HUDEP-2 (cell line): ENCODE data around the gene IBA57.
"Not testable (repeated sequence)": the region's sequence is repeated elsewhere in the genome, so short reads cannot be mapped to it uniquely, and the experiment has no call there.

Experiments
- DNase-seq, 76 experiments: peaks; one replicate each; lab custom pipeline; 2025; ENCODE audit not compliant: unreplicated experiment in 76 of 76; lab: John Stamatoyannopoulos, UW

Gene IBA57

DNA sequence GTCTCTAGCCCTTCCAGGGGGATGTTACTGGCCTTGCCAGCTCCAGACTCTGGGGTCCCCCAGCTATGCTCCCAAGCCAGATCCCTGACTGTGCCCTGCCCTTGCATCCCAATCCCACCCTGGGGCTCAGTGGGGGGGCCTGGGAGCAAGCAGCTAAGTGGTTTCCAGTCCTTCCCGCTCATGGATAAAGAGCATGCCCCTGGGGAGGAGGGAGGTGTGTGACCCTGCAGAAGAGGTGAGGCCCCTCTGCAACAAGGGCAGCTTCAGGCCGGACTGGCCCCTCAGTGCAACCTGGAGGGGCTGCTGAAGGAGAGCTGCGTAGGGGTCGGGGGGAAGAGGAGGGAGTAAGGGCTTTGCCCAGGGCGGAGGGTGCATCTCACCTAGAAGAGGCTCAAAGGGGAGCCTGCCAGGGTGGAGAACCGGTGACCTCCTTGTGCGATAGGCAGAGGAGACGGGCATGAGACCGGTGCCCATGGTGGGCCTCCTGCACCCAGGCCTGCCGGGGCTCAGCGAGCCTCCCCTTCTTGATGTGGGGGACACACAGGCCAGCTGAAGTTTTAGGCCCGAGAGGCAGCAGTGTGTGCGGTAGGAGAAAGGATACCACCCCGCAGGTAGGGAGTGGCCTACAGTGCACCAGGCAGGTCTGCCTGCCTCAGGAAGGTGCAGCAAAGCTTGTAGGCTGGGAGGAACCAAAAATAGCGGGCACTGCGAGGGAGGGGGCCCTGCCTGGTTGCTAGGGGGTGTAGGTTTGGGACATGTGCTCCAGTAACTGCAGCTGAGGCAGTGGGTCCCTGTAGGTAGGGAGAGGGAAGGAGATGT, 45.3 kb downstream of the IBA57 start:
- DNase-seq = no peak

DNA sequence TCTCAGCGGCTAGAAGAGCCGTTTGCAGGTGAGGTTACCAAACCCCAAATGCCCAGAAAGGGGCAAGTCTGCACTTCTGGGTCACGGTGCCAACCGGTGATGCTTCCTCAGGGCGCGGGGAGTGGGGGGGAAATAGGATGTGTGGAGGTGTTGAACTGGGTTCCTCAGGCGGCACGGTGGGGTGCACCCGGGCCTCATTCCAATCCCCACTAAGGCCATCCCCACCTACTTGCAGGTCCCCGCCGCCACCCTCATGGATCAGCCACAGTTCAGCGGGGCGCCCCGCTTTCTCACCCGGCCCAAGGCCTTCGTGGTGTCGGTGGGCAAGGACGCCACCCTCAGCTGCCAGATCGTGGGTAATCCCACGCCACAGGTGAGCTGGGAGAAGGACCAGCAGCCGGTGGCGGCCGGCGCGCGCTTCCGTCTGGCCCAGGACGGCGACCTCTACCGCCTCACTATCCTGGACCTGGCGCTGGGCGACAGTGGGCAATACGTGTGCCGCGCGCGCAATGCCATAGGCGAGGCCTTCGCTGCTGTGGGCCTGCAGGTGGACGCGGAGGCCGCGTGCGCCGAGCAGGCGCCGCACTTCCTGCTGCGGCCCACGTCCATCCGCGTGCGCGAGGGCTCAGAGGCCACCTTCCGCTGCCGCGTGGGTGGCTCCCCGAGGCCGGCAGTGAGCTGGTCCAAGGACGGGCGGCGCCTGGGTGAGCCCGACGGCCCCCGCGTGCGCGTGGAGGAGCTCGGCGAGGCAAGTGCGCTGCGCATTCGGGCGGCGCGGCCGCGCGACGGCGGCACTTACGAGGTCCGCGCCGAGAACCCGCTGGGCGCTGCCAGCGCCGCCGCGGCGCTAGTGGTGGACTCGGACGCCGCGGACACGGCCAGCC, 46.2 kb downstream of the IBA57 start:
- no peak for DNase-seq

- DNase-seq = no peak
Measured at GRCh38 chr1:228212415-228212965, 46.9 kb downstream of the IBA57 start.

GRCh38 chr1:228212966-228213844, 47.6 kb downstream of the IBA57 start:
- DNase-seq = peak in 74 of 76 experiments; percentile 15 to 91 (median 76)

- DNase-seq = no peak
Measured at GRCh38 chr1:228213917-228214808, 48.6 kb downstream of the IBA57 start.

- no peak for DNase-seq
Measured at GRCh38 chr1:228214921-228215662, 49.5 kb downstream of the IBA57 start.

DNA sequence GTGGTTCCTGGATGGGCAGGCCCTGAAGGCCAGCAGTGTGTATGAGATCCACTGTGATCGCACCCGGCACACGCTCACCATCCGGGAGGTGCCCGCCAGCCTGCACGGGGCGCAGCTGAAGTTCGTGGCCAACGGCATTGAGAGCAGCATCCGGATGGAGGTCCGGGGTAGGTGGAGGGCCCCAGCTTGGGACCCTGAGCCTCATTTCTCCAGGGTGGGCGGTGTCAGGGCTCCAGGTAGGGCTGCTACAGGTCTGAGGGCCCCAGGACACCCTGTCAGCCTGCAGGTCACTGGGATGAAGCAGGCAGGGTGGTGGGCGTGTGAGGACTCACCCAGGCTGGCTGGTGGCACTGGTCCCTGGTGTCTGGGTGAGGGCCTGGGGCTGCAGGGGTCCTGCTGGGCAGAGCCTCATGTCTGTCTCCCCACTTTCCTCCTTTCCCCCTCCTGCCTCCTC, 50.1 kb downstream of the IBA57 start:
- no peak for DNase-seq

GRCh38 chr1:228216371-228217320, 51.0 kb downstream of the IBA57 start:
- DNase-seq = no peak

DNA sequence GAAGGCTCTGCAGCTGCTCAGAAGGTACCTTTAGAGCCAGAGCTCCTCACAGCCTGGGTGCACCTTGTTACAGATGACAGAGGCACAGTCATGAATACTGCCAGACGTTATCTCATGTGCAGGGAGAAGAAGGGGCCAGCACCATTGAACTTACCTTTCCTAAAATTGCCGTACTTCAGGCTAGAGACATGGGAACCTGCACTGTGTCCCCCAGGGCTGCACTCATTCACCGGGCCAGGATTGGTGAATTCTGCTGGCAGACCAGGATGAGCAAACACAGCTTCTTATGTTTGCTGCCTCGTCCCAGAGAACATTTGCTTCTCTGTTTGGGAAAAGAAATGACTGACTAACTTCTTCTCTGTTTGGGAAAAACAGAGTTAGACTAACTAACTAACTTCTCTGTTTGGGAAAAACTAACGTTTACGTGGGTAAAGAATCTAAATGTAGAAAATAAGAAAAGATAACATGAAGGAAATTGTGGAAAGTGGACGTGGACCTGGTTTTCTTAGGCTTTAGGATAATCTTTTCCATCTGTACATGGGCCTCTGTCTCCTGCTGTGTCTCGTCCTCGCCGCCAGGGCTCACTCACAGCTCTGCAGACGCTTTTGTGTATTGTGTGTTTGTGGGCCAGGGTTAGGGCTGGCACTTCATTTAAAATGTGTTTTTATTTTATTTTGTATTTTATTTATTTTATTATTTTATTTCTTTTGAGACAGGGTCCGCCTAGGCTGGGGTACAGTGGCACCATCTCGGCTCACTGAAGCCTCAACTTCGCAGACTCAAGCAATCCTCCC, 52.1 kb downstream of the IBA57 start:
- DNase-seq = no peak

GRCh38 chr1:228218513-228219244, 53.1 kb downstream of the IBA57 start:
- no peak for DNase-seq

GRCh38 chr1:228219245-228219961, 53.8 kb downstream of the IBA57 start:
- no peak for DNase-seq

- no peak for DNase-seq
Measured at GRCh38 chr1:228219962-228220780, 54.6 kb downstream of the IBA57 start.

- DNase-seq = not testable (repeated sequence)
Measured at GRCh38 chr1:228221097-228221496, 55.5 kb downstream of the IBA57 start.

DNA sequence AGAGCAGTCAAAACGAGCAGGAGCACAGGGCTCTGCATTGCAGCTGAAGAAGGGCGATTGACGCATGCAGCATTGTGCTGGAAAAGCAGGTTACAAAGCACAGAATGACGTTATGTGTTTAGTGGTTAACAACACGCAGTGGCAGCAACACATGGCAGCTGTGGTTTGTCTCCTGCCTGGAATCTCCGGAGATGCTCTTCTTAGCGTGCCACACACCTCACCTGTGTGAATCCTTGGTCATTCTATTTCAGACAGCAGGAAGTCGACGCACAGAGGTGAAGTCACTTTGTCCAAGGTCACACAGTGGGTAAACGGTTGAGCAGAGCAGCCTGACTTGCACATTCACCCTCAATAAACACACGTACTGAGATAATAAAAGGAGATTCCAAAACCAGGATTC, 56.9 kb downstream of the IBA57 start:
- DNase-seq = no peak
